HG03457 (cell line): ENCODE measurements around the gene ING5.
"Not testable (repeated sequence)": the region's sequence is repeated elsewhere in the genome, so short reads cannot be mapped to it uniquely, and the experiment has no call there.

Experiments used
- ATAC-seq: cut with Tn5 transposase; IDR thresholded peaks from one replicate; pipeline ENCODE4 v1.9.1; 2021; ENCODE audit warnings: moderate number of reproducible peaks; ENCODE audit not compliant: unreplicated experiment

Gene ING5

GRCh38 chr2:241736111-241736510 lies 34.3 kb downstream of the ING5 start:
- ATAC-seq: no peak

GRCh38 chr2:241738040-241738686 lies 36.3 kb downstream of the ING5 start:
- no peak for ATAC-seq

GRCh38 chr2:241739177-241739576 lies 37.3 kb downstream of the ING5 start:
- ATAC-seq: no peak

GRCh38 chr2:241739651-241740050 lies 37.8 kb downstream of the ING5 start:
- no peak for ATAC-seq

- no peak for ATAC-seq
Observed at GRCh38 chr2:241741016-241741415, 39.2 kb downstream of the ING5 start.

- ATAC-seq: no peak
Observed at GRCh38 chr2:241742320-241742939, 40.6 kb downstream of the ING5 start.

- not testable (repeated sequence) for ATAC-seq
Observed at GRCh38 chr2:241743008-241743407, 41.2 kb downstream of the ING5 start.

GRCh38 chr2:241743620-241744019 lies 41.8 kb downstream of the ING5 start:
- no peak for ATAC-seq

- no peak for ATAC-seq
Observed at GRCh38 chr2:241744028-241744754, 42.4 kb downstream of the ING5 start.

GRCh38 chr2:241745276-241745675 lies 43.4 kb downstream of the ING5 start:
- no peak for ATAC-seq

GRCh38 chr2:241746084-241746483 lies 44.2 kb downstream of the ING5 start:
- no peak for ATAC-seq

- ATAC-seq: no peak
Observed at GRCh38 chr2:241748468-241749256, 46.8 kb downstream of the ING5 start.

GRCh38 chr2:241750076-241750840 lies 48.4 kb downstream of the ING5 start:
- ATAC-seq: no peak

- no peak for ATAC-seq
Observed at GRCh38 chr2:241751152-241751551, 49.3 kb downstream of the ING5 start.

- no peak for ATAC-seq
Observed at GRCh38 chr2:241751776-241752175, 49.9 kb downstream of the ING5 start.

- no peak for ATAC-seq
Observed at GRCh38 chr2:241752253-241752652, 50.4 kb downstream of the ING5 start.

GRCh38 chr2:241752689-241753276 lies 50.9 kb downstream of the ING5 start:
- no peak for ATAC-seq

GRCh38 chr2:241753493-241753892 lies 51.7 kb downstream of the ING5 start:
- no peak for ATAC-seq

- no peak for ATAC-seq
Observed at GRCh38 chr2:241754042-241754441, 52.2 kb downstream of the ING5 start.

GRCh38 chr2:241755166-241755565 lies 53.3 kb downstream of the ING5 start:
- no peak for ATAC-seq
